ENCODE measurements around the gene PDE6A.
"Not testable (repeated sequence)": the region's sequence is repeated elsewhere in the genome, so short reads cannot be mapped to it uniquely, and the experiment has no call there.

Gene PDE6A

GRCh38 chr5:149888280-149888679 is 56.3 kb downstream of the PDE6A start:
- DNase-seq (ENCODE audit: low read depth), result no peak
- no peak for TF ChIP-seq POLR2A (IDR thresholded peaks at IDR 0.05; ENCODE audit: extremely low read depth, insufficient read length)
- no peak for TF ChIP-seq MYC (IDR thresholded peaks at IDR 0.05; ENCODE audit: low read depth, low read length)

GRCh38 chr5:149887622-149888183 is 56.9 kb downstream of the PDE6A start:
- no peak overlapping the region for H3K4me3 ChIP-seq (ENCODE audit: low read depth, low read length)
- no peak for TF ChIP-seq CTCF (IDR thresholded peaks at IDR 0.05; ENCODE audit: low read depth, low read length)
- no peak for TF ChIP-seq POLR2A (IDR thresholded peaks at IDR 0.05; ENCODE audit: extremely low read depth, insufficient read length)
- TF ChIP-seq MYC (IDR thresholded peaks at IDR 0.05; ENCODE audit: low read depth, low read length), result no peak
- no peak for TF ChIP-seq MAX (IDR thresholded peaks at IDR 0.05; ENCODE audit: low read depth, low read length)
- peak; percentile 14 for DNase-seq (ENCODE audit: low read depth)

More at GRCh38 chr5:149888280-149888679, 56.3 kb downstream of the PDE6A start:
- H3K4me3 ChIP-seq (ENCODE audit: low read depth, low read length), result no peak overlapping the region

- no peak for TF ChIP-seq MYC (IDR thresholded peaks at IDR 0.05; ENCODE audit: low read depth, low read length)
- TF ChIP-seq CTCF (IDR thresholded peaks at IDR 0.05; ENCODE audit: low read depth, low read length), result no peak
- no peak for TF ChIP-seq POLR2A (IDR thresholded peaks at IDR 0.05; ENCODE audit: extremely low read depth, insufficient read length)
- no peak for TF ChIP-seq MAX (IDR thresholded peaks at IDR 0.05; ENCODE audit: low read depth, low read length)
- no peak overlapping the region for H3K4me3 ChIP-seq (ENCODE audit: low read depth, low read length)
- no peak for DNase-seq (ENCODE audit: low read depth)
These were observed 57.7 kb downstream of the PDE6A start for GRCh38 chr5:149886692-149887470.

- TF ChIP-seq MYC (IDR thresholded peaks at IDR 0.05; ENCODE audit: low read depth, low read length), result no peak
- no peak for TF ChIP-seq CTCF (IDR thresholded peaks at IDR 0.05; ENCODE audit: low read depth, low read length)
- TF ChIP-seq MAX (IDR thresholded peaks at IDR 0.05; ENCODE audit: low read depth, low read length), result no peak
- TF ChIP-seq POLR2A (IDR thresholded peaks at IDR 0.05; ENCODE audit: extremely low read depth, insufficient read length), result no peak
- no peak for DNase-seq (ENCODE audit: low read depth)
- H3K4me3 ChIP-seq (ENCODE audit: low read depth, low read length), result no peak overlapping the region
These were observed 58.5 kb downstream of the PDE6A start for GRCh38 chr5:149886060-149886459.

GRCh38 chr5:149885513-149885912 is 59.1 kb downstream of the PDE6A start:
- H3K4me3 ChIP-seq (ENCODE audit: low read depth, low read length), result no peak overlapping the region
- no peak for TF ChIP-seq CTCF (IDR thresholded peaks at IDR 0.05; ENCODE audit: low read depth, low read length)
- no peak for TF ChIP-seq MYC (IDR thresholded peaks at IDR 0.05; ENCODE audit: low read depth, low read length)
- TF ChIP-seq MAX (IDR thresholded peaks at IDR 0.05; ENCODE audit: low read depth, low read length), result no peak
- TF ChIP-seq POLR2A (IDR thresholded peaks at IDR 0.05; ENCODE audit: extremely low read depth, insufficient read length), result no peak
- DNase-seq (ENCODE audit: low read depth), result no peak

- no peak for DNase-seq (ENCODE audit: low read depth)
- H3K4me3 ChIP-seq (ENCODE audit: low read depth, low read length), result no peak overlapping the region
- TF ChIP-seq CTCF (IDR thresholded peaks at IDR 0.05; ENCODE audit: low read depth, low read length) (no peak), MYC (IDR thresholded peaks at IDR 0.05; ENCODE audit: low read depth, low read length) (no peak), POLR2A (IDR thresholded peaks at IDR 0.05; ENCODE audit: extremely low read depth, insufficient read length) (no peak), MAX (IDR thresholded peaks at IDR 0.05; ENCODE audit: low read depth, low read length) (no peak)
These were observed 61.0 kb downstream of the PDE6A start for GRCh38 chr5:149883550-149883949.

- DNase-seq (ENCODE audit: low read depth); H3K4me3 ChIP-seq (ENCODE audit: low read depth, low read length): not testable (repeated sequence)
These were observed 62.0 kb downstream of the PDE6A start for GRCh38 chr5:149882633-149883032.

Measured in NB4 (cell line).